ENCODE measurements around the gene AKR1C2. TPM values are rescaled to one million over a fixed set of nuclear protein-coding genes. Genes with fewer than 3 reads are reported as not detected.
"Not testable (repeated sequence)": the region's sequence is repeated elsewhere in the genome, so short reads cannot be mapped to it uniquely, and the experiment has no call there.

Gene AKR1C2
- total and polyA plus RNA-seq, 2 donors from 2014 or later = 11.8 to 16.3 TPM

GRCh38 chr10:4980793-4981192, 22.9 kb downstream of the AKR1C2 start:
- Histone ChIP-seq H3K9me3 (ENCODE audit: control insufficient read depth in 2 of 3, insufficient read depth in 1 of 3, low read length in 3 of 3) (no peaks in the 10 kb centered on the region), H3K27ac (ENCODE audit: low read depth in 2 of 2, low read length in 2 of 2) (no peak overlapping the region), H3K4me1 (ENCODE audit: control insufficient read depth in 2 of 3, insufficient read depth in 2 of 3, low read depth in 1 of 3, low read length in 3 of 3) (peaks cover 0 to 9% (median 0%) of the 10 kb centered on the region in 3 donors), H3K9ac (ENCODE audit: low read length in 3 of 3) (no peak overlapping the region), H3K4me3 (ENCODE audit: low read length in 3 of 3) (no peak overlapping the region), H3K27me3 (ENCODE audit: control insufficient read depth, insufficient read depth, low read length) (no peaks in the 10 kb centered on the region), H3K36me3 (ENCODE audit: control insufficient read depth in 2 of 3, insufficient read depth in 3 of 3, low read length in 3 of 3) (no peaks in the 10 kb centered on the region)
- DNase-seq = no peak
- no peak for TF ChIP-seq CTCF (IDR thresholded peaks at IDR 0.05; ENCODE audit: borderline replicate concordance, extremely low read depth, insufficient read depth)
- FAIRE-seq = no peak
- intact Hi-C loops (cut with DNase I) = no loop called here

- H3K36me3 ChIP-seq (ENCODE audit: control insufficient read depth in 2 of 3, insufficient read depth in 3 of 3, low read length in 3 of 3) = no peaks in the 10 kb centered on the region
- no peak for DNase-seq
- peaks cover 0 to 7% (median 0%) of the 10 kb centered on the region in 3 donors for H3K4me1 ChIP-seq (ENCODE audit: control insufficient read depth in 2 of 3, insufficient read depth in 2 of 3, low read depth in 1 of 3, low read length in 3 of 3)
- no peaks in the 10 kb centered on the region for H3K9me3 ChIP-seq (ENCODE audit: control insufficient read depth in 2 of 3, insufficient read depth in 1 of 3, low read length in 3 of 3)
- H3K27ac ChIP-seq (ENCODE audit: low read depth in 2 of 2, low read length in 2 of 2) = no peak overlapping the region
- H3K4me3 ChIP-seq (ENCODE audit: low read length in 3 of 3) = no peak overlapping the region
- no peak overlapping the region for H3K9ac ChIP-seq (ENCODE audit: low read length in 3 of 3)
- H3K27me3 ChIP-seq (ENCODE audit: control insufficient read depth, insufficient read depth, low read length) = no peaks in the 10 kb centered on the region
- intact Hi-C loops (cut with DNase I) = no loop called here
- no peak for TF ChIP-seq CTCF (IDR thresholded peaks at IDR 0.05; ENCODE audit: borderline replicate concordance, extremely low read depth, insufficient read depth)
- FAIRE-seq = no peak
Measured at GRCh38 chr10:4978870-4979269, 24.8 kb downstream of the AKR1C2 start.

GRCh38 chr10:4977025-4977424, 26.6 kb downstream of the AKR1C2 start:
- DNase-seq (no peak), FAIRE-seq (no peak)
- no peaks in the 10 kb centered on the region for H3K36me3 ChIP-seq (ENCODE audit: control insufficient read depth in 2 of 3, insufficient read depth in 3 of 3, low read length in 3 of 3)
- no peak overlapping the region for H3K4me3 ChIP-seq (ENCODE audit: low read length in 3 of 3)
- H3K4me1 ChIP-seq (ENCODE audit: control insufficient read depth in 2 of 3, insufficient read depth in 2 of 3, low read depth in 1 of 3, low read length in 3 of 3) = peaks cover 0 to 6% (median 0%) of the 10 kb centered on the region in 3 donors
- intact Hi-C loops (cut with DNase I) = no loop called here
- TF ChIP-seq CTCF (IDR thresholded peaks at IDR 0.05; ENCODE audit: borderline replicate concordance, extremely low read depth, insufficient read depth) = no peak
- H3K27ac ChIP-seq (ENCODE audit: low read depth in 2 of 2, low read length in 2 of 2) = no peak overlapping the region
- no peaks in the 10 kb centered on the region for H3K27me3 ChIP-seq (ENCODE audit: control insufficient read depth, insufficient read depth, low read length)
- no peak overlapping the region for H3K9ac ChIP-seq (ENCODE audit: low read length in 3 of 3)
- H3K9me3 ChIP-seq (ENCODE audit: control insufficient read depth in 2 of 3, insufficient read depth in 1 of 3, low read length in 3 of 3) = no peaks in the 10 kb centered on the region

GRCh38 chr10:4974400-4974799, 29.3 kb downstream of the AKR1C2 start:
- H3K27me3 ChIP-seq (ENCODE audit: control insufficient read depth, insufficient read depth, low read length); H3K9ac ChIP-seq (ENCODE audit: low read length in 3 of 3); FAIRE-seq; DNase-seq; H3K27ac ChIP-seq (ENCODE audit: low read depth in 2 of 2, low read length in 2 of 2); H3K4me1 ChIP-seq (ENCODE audit: control insufficient read depth in 2 of 3, insufficient read depth in 2 of 3, low read depth in 1 of 3, low read length in 3 of 3); intact Hi-C loops (cut with DNase I); H3K36me3 ChIP-seq (ENCODE audit: control insufficient read depth in 2 of 3, insufficient read depth in 3 of 3, low read length in 3 of 3); H3K4me3 ChIP-seq (ENCODE audit: low read length in 3 of 3); H3K9me3 ChIP-seq (ENCODE audit: control insufficient read depth in 2 of 3, insufficient read depth in 1 of 3, low read length in 3 of 3): not testable (repeated sequence)

- H3K27ac ChIP-seq (ENCODE audit: low read depth in 2 of 2, low read length in 2 of 2); H3K9ac ChIP-seq (ENCODE audit: low read length in 3 of 3); H3K4me3 ChIP-seq (ENCODE audit: low read length in 3 of 3); intact Hi-C loops (cut with DNase I); H3K27me3 ChIP-seq (ENCODE audit: control insufficient read depth, insufficient read depth, low read length); H3K9me3 ChIP-seq (ENCODE audit: control insufficient read depth in 2 of 3, insufficient read depth in 1 of 3, low read length in 3 of 3); DNase-seq; FAIRE-seq; H3K36me3 ChIP-seq (ENCODE audit: control insufficient read depth in 2 of 3, insufficient read depth in 3 of 3, low read length in 3 of 3); H3K4me1 ChIP-seq (ENCODE audit: control insufficient read depth in 2 of 3, insufficient read depth in 2 of 3, low read depth in 1 of 3, low read length in 3 of 3): not testable (repeated sequence)
Measured at GRCh38 chr10:4973294-4973693, 30.4 kb downstream of the AKR1C2 start.

GRCh38 chr10:4972369-4973142, 31.1 kb downstream of the AKR1C2 start:
- intact Hi-C loops (cut with DNase I); H3K27me3 ChIP-seq (ENCODE audit: control insufficient read depth, insufficient read depth, low read length); H3K27ac ChIP-seq (ENCODE audit: low read depth in 2 of 2, low read length in 2 of 2); DNase-seq; H3K9ac ChIP-seq (ENCODE audit: low read length in 3 of 3); H3K9me3 ChIP-seq (ENCODE audit: control insufficient read depth in 2 of 3, insufficient read depth in 1 of 3, low read length in 3 of 3); H3K4me1 ChIP-seq (ENCODE audit: control insufficient read depth in 2 of 3, insufficient read depth in 2 of 3, low read depth in 1 of 3, low read length in 3 of 3); H3K36me3 ChIP-seq (ENCODE audit: control insufficient read depth in 2 of 3, insufficient read depth in 3 of 3, low read length in 3 of 3); H3K4me3 ChIP-seq (ENCODE audit: low read length in 3 of 3); FAIRE-seq: not testable (repeated sequence)

All from kidney (tissue), 14 donors.